Lung (tissue), 12 donors: ENCODE results near the gene AGXT2. TPM values are rescaled to one million over a fixed set of nuclear protein-coding genes. Genes with fewer than 3 reads are reported as not detected.
A peak's percentile ranks its signal among the peaks of the same experiment; 100 is the strongest.

ENCODE experiments used
- ATAC-seq: fragments of 200-7000 bp; cut with Tn5 transposase; one replicate; pipeline ENCODE4 v1.9.1; 2020; ENCODE audit warnings: moderate number of reproducible peaks; ENCODE audit not compliant: insufficient read depth, low FRiP score
- DNase-seq, 3 donors: peaks; one replicate each; pipeline ENCODE4 v3.0.0-alpha.2; 2013 to 2017
- H3K27ac ChIP-seq, 2 donors: one replicate each; pipeline ENCODE4 v1.5.1; 2013; ENCODE audit warnings: mild to moderate bottlenecking in 2 of 2, moderate library complexity in 2 of 2, control low read depth in 1 of 2, inconsistent platforms in 1 of 2, low read depth in 1 of 2, low read length in 1 of 2
- H3K27me3 ChIP-seq, 3 donors: one replicate each; pipeline ENCODE4 v1.5.1; 2013; ENCODE audit warnings: low read length in 2 of 3; ENCODE audit not compliant: control insufficient read depth in 3 of 3, insufficient read depth in 3 of 3
- H3K36me3 ChIP-seq, 4 donors: one replicate each; pipeline ENCODE4 v1.5.1; 2013; ENCODE audit warnings: low read length in 4 of 4, mild to moderate bottlenecking in 1 of 4, moderate library complexity in 1 of 4; ENCODE audit not compliant: control insufficient read depth in 4 of 4, insufficient read depth in 4 of 4
- H3K4me1 ChIP-seq, 5 donors: one replicate each; pipeline ENCODE4 v1.5.1; 2013; ENCODE audit warnings: low read length in 5 of 5, mild to moderate bottlenecking in 2 of 5, moderate library complexity in 1 of 5; ENCODE audit not compliant: control insufficient read depth in 5 of 5, insufficient read depth in 5 of 5
- H3K4me3 ChIP-seq: one replicate; pipeline ENCODE4 v1.5.1; 2013; ENCODE audit warnings: mild to moderate bottlenecking, control low read depth, moderate library complexity
- H3K9ac ChIP-seq, 2 donors: one replicate each; pipeline ENCODE4 v1.5.1; 2013; ENCODE audit warnings: low read length in 2 of 2, control low read depth in 1 of 2; ENCODE audit not compliant: insufficient read depth in 1 of 2
- H3K9me3 ChIP-seq, 4 donors: one replicate each; pipeline ENCODE4 v1.5.1; 2013; ENCODE audit warnings: low read length in 3 of 4, mild to moderate bottlenecking in 1 of 4, moderate library complexity in 1 of 4; ENCODE audit not compliant: control insufficient read depth in 4 of 4, insufficient read depth in 3 of 4
- WGBS, 2 donors: extraction: QIAGEN DNeasy Blood & Tissue Kit; methylation state at CpG; one replicate each; pipeline ENCODE4 v1.1.7; 2013; 5-methylcytosine and 5-hydroxymethylcytosine counted together
- polyA plus RNA-seq, 2 donors: library from polyadenylated mRNA; stranded (reverse); fragments of 200-250 nt; gene quantifications; one replicate each; pipeline ENCODE4 v1.2.1, GENCODE V29; 2013
- total RNA-seq, 2 donors: library from RNA; depleted of rRNA in 1 of 2; stranded (reverse); fragments of >200 nt in 1 of 2; gene quantifications; one replicate each; pipeline ENCODE4 v1.2.1, GENCODE V29; 2014 to 2021
- TF ChIP-seq, protein P1 (sequence below): IDR thresholded peaks from 2 replicates; pipeline ENCODE4 v1.5.1; 2012; ENCODE audit warnings: mild to moderate bottlenecking; ENCODE audit errors: control extremely low read depth, extremely low read depth
- donor health status: control.
- donor health status: control.
- donor health status: Bipolar disorder and iron deficiency.
- donor health status: healthy.
- donor health status: DM: yes; HTN: yes; CAD: no.

Gene AGXT2
- total and polyA plus RNA-seq, 4 donors = not detected

DNA sequence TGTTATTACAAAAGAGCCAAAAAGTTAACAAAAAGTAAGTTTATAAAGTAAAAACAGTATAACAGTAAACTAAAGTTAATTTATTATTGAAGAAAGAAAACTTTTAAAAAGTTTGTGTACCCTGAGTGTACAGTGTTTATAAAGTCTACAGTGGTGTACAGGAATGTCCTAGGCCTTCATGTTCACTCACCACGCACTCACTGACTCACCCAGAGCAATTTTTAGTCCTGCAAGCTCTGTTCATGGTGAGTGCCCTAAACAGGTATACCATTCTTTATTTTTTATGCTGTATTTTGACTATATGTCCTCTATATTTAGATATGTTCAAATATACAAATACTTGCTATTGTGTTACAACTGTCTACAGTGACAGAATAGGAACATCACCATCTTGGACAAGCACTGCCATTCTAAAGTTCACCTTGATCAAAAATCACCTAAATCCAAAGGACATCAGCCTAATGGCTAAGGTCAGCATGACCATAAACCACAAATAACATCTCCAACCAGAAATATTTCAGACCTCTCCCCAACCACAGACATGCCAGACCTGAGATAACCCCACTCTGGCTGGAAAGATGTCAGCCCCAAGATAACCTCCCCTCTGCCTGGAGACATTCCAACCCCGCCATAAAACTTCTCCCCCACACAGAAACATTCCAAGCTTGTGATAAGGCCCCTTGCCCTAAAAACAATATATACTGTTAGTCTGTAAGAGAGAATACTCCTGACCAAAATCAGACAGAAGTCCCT lies 56.1 kb downstream of the AGXT2 start:
- no peaks in the 10 kb centered on the region for H3K4me1 ChIP-seq
- no peak overlapping the region for H3K4me3 ChIP-seq
- no peak overlapping the region for H3K9ac ChIP-seq
- H3K9me3 ChIP-seq = peaks cover 0 to 7% (median 2%) of the 10 kb centered on the region in 4 donors
- ATAC-seq = no peak
- no peak overlapping the region for H3K27ac ChIP-seq
- 72 to 87% methylated on average over 2 of the region's 2 CpGs for WGBS, 2 donors
- H3K36me3 ChIP-seq = no peaks in the 10 kb centered on the region
- TF ChIP-seq, protein P1, sequence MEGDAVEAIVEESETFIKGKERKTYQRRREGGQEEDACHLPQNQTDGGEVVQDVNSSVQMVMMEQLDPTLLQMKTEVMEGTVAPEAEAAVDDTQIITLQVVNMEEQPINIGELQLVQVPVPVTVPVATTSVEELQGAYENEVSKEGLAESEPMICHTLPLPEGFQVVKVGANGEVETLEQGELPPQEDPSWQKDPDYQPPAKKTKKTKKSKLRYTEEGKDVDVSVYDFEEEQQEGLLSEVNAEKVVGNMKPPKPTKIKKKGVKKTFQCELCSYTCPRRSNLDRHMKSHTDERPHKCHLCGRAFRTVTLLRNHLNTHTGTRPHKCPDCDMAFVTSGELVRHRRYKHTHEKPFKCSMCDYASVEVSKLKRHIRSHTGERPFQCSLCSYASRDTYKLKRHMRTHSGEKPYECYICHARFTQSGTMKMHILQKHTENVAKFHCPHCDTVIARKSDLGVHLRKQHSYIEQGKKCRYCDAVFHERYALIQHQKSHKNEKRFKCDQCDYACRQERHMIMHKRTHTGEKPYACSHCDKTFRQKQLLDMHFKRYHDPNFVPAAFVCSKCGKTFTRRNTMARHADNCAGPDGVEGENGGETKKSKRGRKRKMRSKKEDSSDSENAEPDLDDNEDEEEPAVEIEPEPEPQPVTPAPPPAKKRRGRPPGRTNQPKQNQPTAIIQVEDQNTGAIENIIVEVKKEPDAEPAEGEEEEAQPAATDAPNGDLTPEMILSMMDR = no peak
- DNase-seq = no peak
- no peaks in the 10 kb centered on the region for H3K27me3 ChIP-seq

DNA sequence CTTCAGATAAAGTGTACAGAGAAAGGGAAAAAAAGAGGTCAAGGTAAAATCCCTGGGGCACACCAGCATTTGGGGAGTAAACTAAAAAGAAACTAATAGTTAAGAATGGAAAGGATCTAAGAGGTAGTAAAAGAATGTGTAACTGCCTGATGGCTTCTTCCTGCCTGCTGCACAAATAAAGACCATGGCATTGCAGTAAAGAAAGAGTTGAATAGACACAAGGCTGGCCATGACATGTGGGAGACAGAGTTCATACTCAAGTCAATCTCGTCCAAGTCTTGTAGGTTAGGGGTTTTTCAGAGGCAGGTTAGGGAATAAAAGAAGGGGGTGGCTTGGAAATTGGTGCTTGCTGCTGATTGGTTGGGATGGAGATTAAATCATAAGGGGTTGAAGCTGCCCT lies 60.8 kb downstream of the AGXT2 start:
- Histone ChIP-seq H3K4me1 (no peaks in the 10 kb centered on the region), H3K4me3 (no peak overlapping the region), H3K9me3 (peaks cover 0 to 12% (median 3%) of the 10 kb centered on the region in 4 donors), H3K27me3 (no peaks in the 10 kb centered on the region), H3K36me3 (no peaks in the 10 kb centered on the region), H3K27ac (no peak overlapping the region), H3K9ac (no peak overlapping the region)
- TF ChIP-seq, protein P1 = no peak
- ATAC-seq (no peak), DNase-seq (no peak)
- WGBS, 2 donors = 84 to 92% methylated on average over 1 of the region's 1 CpG

DNA sequence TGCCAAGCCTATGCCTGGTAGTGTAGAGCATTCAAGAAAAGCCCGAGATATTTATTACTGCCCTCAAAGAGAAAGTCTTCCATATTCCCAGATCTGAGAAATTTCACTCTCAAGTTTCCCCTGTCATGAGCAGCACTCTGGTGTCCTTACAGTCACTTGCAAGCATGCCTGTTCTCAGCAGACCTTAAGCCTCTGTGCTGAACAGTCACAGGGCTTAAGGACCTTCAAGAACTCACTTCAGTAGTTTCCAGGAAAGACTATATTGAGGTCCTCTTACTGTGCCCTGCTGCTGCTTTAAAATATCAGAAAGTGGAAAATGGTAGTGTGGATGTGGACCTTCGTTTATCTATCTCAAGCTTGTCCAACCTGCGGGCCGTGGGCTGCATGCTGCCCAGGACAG lies 64.9 kb downstream of the AGXT2 start:
- H3K36me3 ChIP-seq = no peaks in the 10 kb centered on the region
- no peaks in the 10 kb centered on the region for H3K4me1 ChIP-seq
- ATAC-seq = no peak
- 76 to 84% methylated on average over 4 of the region's 4 CpGs for WGBS, 2 donors
- DNase-seq = peak in 1 of 3 donors; percentile 7
- H3K27ac ChIP-seq = no peak overlapping the region
- no peak overlapping the region for H3K4me3 ChIP-seq
- TF ChIP-seq, protein P1 = no peak
- H3K27me3 ChIP-seq = no peaks in the 10 kb centered on the region
- no peak overlapping the region for H3K9ac ChIP-seq
- peaks cover 0 to 12% (median 3%) of the 10 kb centered on the region in 4 donors for H3K9me3 ChIP-seq

DNA sequence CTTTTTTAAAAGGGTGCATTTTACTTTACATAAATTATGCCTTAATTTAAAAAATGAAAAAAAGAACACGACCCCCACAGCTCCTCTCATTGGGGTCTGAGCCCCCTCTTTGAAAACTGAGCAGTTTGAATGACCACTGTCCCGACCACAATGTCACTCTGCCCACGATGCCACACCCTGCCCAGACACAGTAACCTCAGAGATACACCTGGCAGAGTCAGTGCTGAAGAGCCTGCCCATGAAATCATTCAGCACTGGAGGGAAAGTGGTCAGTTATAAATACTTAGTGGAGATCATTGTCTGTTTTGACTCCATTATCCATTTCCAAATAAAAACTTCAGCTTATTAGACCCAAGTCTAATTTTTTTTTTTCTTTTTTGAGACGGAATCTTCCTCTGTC lies 69.1 kb downstream of the AGXT2 start:
- Histone ChIP-seq H3K27ac (no peak overlapping the region), H3K36me3 (no peaks in the 10 kb centered on the region), H3K27me3 (no peaks in the 10 kb centered on the region), H3K9me3 (peaks cover 0 to 3% (median 0%) of the 10 kb centered on the region in 4 donors), H3K9ac (no peak overlapping the region), H3K4me1 (no peaks in the 10 kb centered on the region), H3K4me3 (no peak overlapping the region)
- ATAC-seq (no peak), DNase-seq (no peak)
- TF ChIP-seq, protein P1 = no peak
- 56 to 80% methylated on average over 4 of the region's 4 CpGs for WGBS, 2 donors
